Renal pelvis (tissue), 4 donors: ENCODE measurements around the gene SEC22C. TPM values are rescaled to one million over a fixed set of nuclear protein-coding genes. Genes with fewer than 3 reads are reported as not detected.

ENCODE experiments used
- DNase-seq: peaks from one replicate; pipeline ENCODE4 v3.0.0-alpha.2; 2013
- polyA plus RNA-seq, 3 donors: library from polyadenylated mRNA; unstranded; fragments of 120-200 nt; gene quantifications; one replicate each; pipeline ENCODE4 v1.2.1, GENCODE V29; 2013; ENCODE audit not compliant: insufficient read length in 3 of 3

SEC22C gene
- polyA plus RNA-seq, 3 donors: 38.3 to 47.5 (median 44.7) TPM

GRCh38 chr3:42515976-42516375 lies 65.8 kb downstream of the SEC22C start:
- DNase-seq: no peak

- no peak for DNase-seq
Measured at GRCh38 chr3:42515391-42515916, 66.3 kb downstream of the SEC22C start.

GRCh38 chr3:42514876-42515275 lies 66.9 kb downstream of the SEC22C start:
- DNase-seq: no peak

- no peak for DNase-seq
Measured at GRCh38 chr3:42513521-42513920, 68.2 kb downstream of the SEC22C start.

GRCh38 chr3:42513121-42513520 lies 68.6 kb downstream of the SEC22C start:
- no peak for DNase-seq

- no peak for DNase-seq
Measured at GRCh38 chr3:42511736-42512135, 70.0 kb downstream of the SEC22C start.

- DNase-seq: no peak
Measured at GRCh38 chr3:42511201-42511600, 70.6 kb downstream of the SEC22C start.

GRCh38 chr3:42510325-42510724 lies 71.4 kb downstream of the SEC22C start:
- DNase-seq: no peak

- no peak for DNase-seq
Measured at GRCh38 chr3:42509111-42509510, 72.7 kb downstream of the SEC22C start.

GRCh38 chr3:42508562-42508961 lies 73.2 kb downstream of the SEC22C start:
- DNase-seq: no peak

GRCh38 chr3:42507761-42508335 lies 73.9 kb downstream of the SEC22C start:
- DNase-seq: no peak

GRCh38 chr3:42507252-42507651 lies 74.5 kb downstream of the SEC22C start:
- no peak for DNase-seq

- no peak for DNase-seq
Measured at GRCh38 chr3:42505849-42506410, 75.8 kb downstream of the SEC22C start.

GRCh38 chr3:42505128-42505848 lies 76.5 kb downstream of the SEC22C start:
- no peak for DNase-seq

- no peak for DNase-seq
Measured at GRCh38 chr3:42504334-42505127, 77.2 kb downstream of the SEC22C start.

GRCh38 chr3:42503957-42504333 lies 77.8 kb downstream of the SEC22C start:
- DNase-seq: no peak

- no peak for DNase-seq
Measured at GRCh38 chr3:42503251-42503924, 78.4 kb downstream of the SEC22C start.

GRCh38 chr3:42502429-42503250 lies 79.1 kb downstream of the SEC22C start, which contains the start of gene VIPR1:
TSS of gene VIPR1 (plus strand) at chr3:42502643. CDS start at chr3:42502736, 93 bp downstream.
- peak; percentile 65 for DNase-seq

GRCh38 chr3:42501681-42502428 lies 79.9 kb downstream of the SEC22C start:
- no peak for DNase-seq

GRCh38 chr3:42501321-42501680 lies 80.5 kb downstream of the SEC22C start:
- DNase-seq: no peak
